C4-2B (cell line): Measurements from ENCODE around the gene DIMT1.
A peak's percentile ranks its signal among the peaks of the same experiment; 100 is the strongest.

ENCODE experiments used
- H3K27ac ChIP-seq: fragments of 450-650 bp; 2 replicates; pipeline ENCODE4 v1.5.1; 2017
- CTCF ChIP-seq: fragments of 450-650 bp; conservative IDR thresholded peaks from 2 replicates; pipeline ENCODE4 v1.5.1; 2017; ENCODE audit warnings: mild to moderate bottlenecking
- ZFX ChIP-seq: fragments of 450-650 bp; IDR thresholded peaks from 2 replicates; pipeline ENCODE4 v1.6.1; 2017

DIMT1 gene

GRCh38 chr5:62419609-62420008 lies 15.9 kb upstream of the DIMT1 start:
- TF ChIP-seq CTCF (no peak), ZFX (no peak)
- no peak overlapping the region for H3K27ac ChIP-seq

GRCh38 chr5:62418462-62419076 lies 14.9 kb upstream of the DIMT1 start:
- H3K27ac ChIP-seq = no peak overlapping the region
- TF ChIP-seq CTCF = no peak
- no peak for TF ChIP-seq ZFX

DNA sequence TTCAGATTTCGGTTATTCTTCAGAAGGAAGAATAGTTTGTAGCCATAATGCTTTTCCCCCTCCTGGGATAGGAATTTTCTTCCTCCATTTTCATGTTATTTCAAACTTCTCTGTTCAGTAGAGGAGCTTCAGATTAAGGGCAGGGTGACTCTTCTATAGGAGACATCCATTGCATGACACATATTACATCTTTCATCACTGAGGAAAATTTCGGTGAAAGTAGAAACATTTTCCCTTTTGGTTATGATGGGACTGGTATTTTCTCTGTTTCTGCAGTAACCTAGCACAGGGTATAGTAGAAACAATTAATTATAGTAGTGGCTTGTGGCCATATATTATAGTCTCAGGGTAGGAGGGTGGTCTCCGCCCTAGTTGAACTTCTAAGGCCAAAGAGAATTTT lies 10.0 kb upstream of the DIMT1 start:
- H3K27ac ChIP-seq = no peak overlapping the region
- TF ChIP-seq CTCF (no peak), ZFX (no peak)

GRCh38 chr5:62412549-62413329 lies 9.0 kb upstream of the DIMT1 start, which contains the start of gene IPO11:
IPO11 (plus strand) TSS chr5:62412763; CDS start chr5:62437280, 24,517 bp downstream.
- TF ChIP-seq ZFX (no peak), CTCF (no peak)
- H3K27ac ChIP-seq = peak within 1 kb of the TSS; percentile 78

DNA sequence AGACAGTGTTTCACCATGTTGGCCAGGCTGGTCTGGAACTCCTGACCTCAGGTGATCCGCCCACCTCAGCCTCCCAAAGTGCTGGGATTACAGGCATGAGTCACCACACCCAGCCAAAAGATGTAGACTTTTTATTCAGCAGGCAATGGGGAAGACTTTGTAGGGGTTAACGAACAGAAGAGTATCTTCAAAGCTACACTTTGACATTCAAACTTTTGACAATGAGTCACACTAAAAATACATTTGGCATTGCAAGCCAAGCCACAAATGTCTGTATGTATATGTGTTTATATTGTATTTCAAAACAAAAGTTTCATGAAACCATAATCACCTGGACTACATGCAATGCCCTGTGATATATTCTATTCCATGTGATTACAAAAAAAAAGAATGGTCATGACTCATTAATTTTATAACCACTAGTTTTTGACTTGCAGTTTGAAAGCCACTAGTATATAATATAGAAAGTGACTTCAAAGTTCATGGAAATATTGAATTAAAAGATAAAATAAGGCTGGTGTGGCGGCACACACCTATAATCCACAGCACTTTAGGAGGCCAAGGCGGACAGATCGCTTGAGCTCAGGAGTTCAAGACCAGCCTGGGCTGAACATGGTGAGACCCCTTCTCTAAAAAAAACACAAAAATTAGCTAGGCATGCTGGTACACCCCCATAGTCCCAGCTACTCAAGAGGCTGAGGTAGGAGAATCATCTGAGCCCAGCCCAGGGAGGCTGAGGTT lies 8.3 kb downstream of the DIMT1 start:
- no peak overlapping the region for H3K27ac ChIP-seq

GRCh38 chr5:62386824-62387223 lies 16.9 kb downstream of the DIMT1 start:
- no peak overlapping the region for H3K27ac ChIP-seq
- TF ChIP-seq ZFX (no peak), CTCF (no peak)

More for the DNA sequence above, 8.3 kb downstream of the DIMT1 start:
- TF ChIP-seq ZFX (no peak), CTCF (no peak)
